Osteoblast (primary cell): ENCODE data around the gene LHFPL2. TPM values are rescaled to one million over a fixed set of nuclear protein-coding genes. Genes with fewer than 3 reads are reported as not detected.

Experiments used
- DNase-seq: peaks from one replicate; pipeline ENCODE4 v3.0.0; 2011; ENCODE audit warnings: low spot score, mixed read lengths; ENCODE audit not compliant: insufficient read length; ENCODE audit errors: missing footprints
- H2AFZ ChIP-seq: 2 replicates; pipeline ENCODE4 v1.6.0; 2011; ENCODE audit warnings: mild to moderate bottlenecking, low read length
- H3K27ac ChIP-seq: 2 replicates; pipeline ENCODE4 v1.5.1; 2011; ENCODE audit warnings: mild to moderate bottlenecking, low read depth, low read length, moderate library complexity
- H3K27me3 ChIP-seq: 2 replicates; pipeline ENCODE4 v1.6.0; 2012; ENCODE audit warnings: mild to moderate bottlenecking, control low read depth, inconsistent platforms, low read length, moderate library complexity; ENCODE audit not compliant: insufficient read depth
- H3K36me3 ChIP-seq: 2 replicates; pipeline ENCODE4 v1.5.1; 2011; ENCODE audit warnings: mild to moderate bottlenecking, low read length, control low read depth, moderate library complexity; ENCODE audit not compliant: insufficient read depth
- H3K4me1 ChIP-seq: 2 replicates; pipeline ENCODE4 v1.5.1; 2011; ENCODE audit warnings: mild to moderate bottlenecking, low read length, control low read depth, moderate library complexity; ENCODE audit not compliant: insufficient read depth
- H3K4me2 ChIP-seq: 2 replicates; pipeline ENCODE4 v1.6.0; 2011; ENCODE audit warnings: mild to moderate bottlenecking, low read length; ENCODE audit not compliant: insufficient read depth
- H3K4me3 ChIP-seq: fragments of 200-600 bp; sonication (generic); 3 replicates; pipeline ENCODE4 v1.5.1; 2012; ENCODE audit warnings: mild to moderate bottlenecking, low read length, inconsistent platforms; ENCODE audit not compliant: insufficient read depth
- H3K79me2 ChIP-seq: 2 replicates; pipeline ENCODE4 v1.6.0; 2012; ENCODE audit warnings: mild to moderate bottlenecking, low read length, control low read depth, inconsistent platforms; ENCODE audit not compliant: insufficient read depth
- H3K9me3 ChIP-seq: 2 replicates; pipeline ENCODE4 v1.5.1; 2011; ENCODE audit warnings: low read depth, low read length, control low read depth
- H4K20me1 ChIP-seq: 2 replicates; pipeline ENCODE4 v1.6.0; 2012; ENCODE audit warnings: mild to moderate bottlenecking, low read length, control low read depth; ENCODE audit not compliant: insufficient read depth
- total RNA-seq: library from RNA; depleted of rRNA; stranded (reverse); fragments of >200 nt; gene quantifications from 2 replicates; pipeline ENCODE4 v1.2.3, GENCODE V29; 2012
- TF ChIP-seq, protein P1 (sequence below): IDR thresholded peaks from 2 replicates; pipeline ENCODE4 v1.5.1; 2011; ENCODE audit warnings: mild to moderate bottlenecking, low read depth, low read length, moderate library complexity; ENCODE audit errors: extremely low read depth

LHFPL2 gene
- total RNA-seq, 1 donor = 64.4 TPM

DNA sequence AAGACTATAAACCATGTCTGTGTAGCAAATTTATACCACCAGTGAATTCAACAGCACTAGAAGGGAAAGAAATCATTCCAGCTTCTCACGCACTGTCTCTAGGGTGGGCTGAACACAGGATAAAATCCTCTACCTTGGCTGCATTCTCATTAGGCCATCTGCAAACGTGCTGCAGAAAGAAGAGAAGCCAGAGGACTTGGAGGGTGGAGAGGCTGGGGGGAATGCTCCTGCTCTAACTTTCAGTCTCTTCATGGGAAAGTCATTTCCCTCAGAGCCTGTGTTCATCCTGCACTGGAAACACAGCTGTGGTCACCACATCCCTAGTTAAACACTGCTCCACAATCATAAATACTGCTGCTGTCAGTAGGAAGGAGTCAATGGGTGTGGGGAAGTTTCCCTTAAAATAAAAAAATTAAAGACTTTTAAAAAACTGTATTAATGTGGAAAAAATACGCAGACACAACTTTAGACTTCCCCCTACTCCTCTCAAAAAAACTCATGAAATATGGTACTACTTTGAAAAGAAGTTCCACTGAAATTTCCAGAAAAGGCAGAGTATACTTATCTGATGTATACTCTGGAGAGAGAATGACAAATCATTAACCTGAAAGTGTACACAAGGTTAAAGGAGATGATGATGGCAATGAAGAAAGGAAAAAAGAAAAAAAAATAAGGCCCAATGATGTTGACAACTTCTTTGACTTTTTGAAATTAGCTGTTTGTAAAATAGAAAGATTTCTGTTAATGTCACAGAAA is 46.8 kb downstream of the LHFPL2 start:
- DNase-seq = no peak
- H3K79me2 ChIP-seq = peaks cover 29% of the 10 kb centered on the region
- peak overlapping the region; percentile 84 for H3K27ac ChIP-seq

DNA sequence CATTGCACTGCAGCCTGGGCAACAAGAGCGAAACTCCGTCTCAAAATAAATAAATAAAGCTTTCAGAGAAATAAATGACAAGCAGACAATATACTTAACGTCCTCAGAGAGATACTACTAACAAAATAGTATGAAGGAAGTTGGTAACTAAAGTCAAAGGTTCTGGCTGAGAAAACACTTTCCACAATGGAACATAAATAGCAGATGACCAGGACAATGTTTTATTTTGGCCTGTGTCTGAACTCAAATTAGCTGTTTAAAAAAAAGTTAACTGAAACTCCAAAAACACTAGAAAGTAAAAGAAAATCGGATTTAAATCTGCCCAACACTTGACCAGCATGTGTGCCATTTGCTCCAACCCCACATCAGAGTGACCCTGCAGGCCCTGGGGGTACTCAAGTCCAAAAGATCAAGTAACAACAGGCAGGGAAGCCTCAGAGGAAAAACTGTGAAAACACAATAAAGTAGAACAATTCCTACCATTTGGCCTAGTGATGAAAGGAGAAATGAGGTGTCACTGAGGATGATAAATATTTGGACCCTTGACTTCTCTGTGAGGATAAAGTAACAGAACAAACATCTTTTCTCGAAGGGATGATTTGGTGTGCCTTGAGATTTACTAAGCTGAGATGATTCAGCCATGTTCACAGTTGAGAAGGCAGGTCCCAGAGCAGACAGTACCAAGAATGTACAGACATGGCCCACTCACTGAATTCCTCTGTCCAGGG is 47.7 kb downstream of the LHFPL2 start:
- no peaks in the 10 kb centered on the region for H3K9me3 ChIP-seq
- peaks cover 41% of the 10 kb centered on the region for H3K4me1 ChIP-seq
- no peak for DNase-seq
- H4K20me1 ChIP-seq = no peaks in the 10 kb centered on the region
- no peak overlapping the region for H2AFZ ChIP-seq
- no peaks in the 10 kb centered on the region for H3K27me3 ChIP-seq
- H3K4me3 ChIP-seq = no peak overlapping the region
- TF ChIP-seq, protein P1, sequence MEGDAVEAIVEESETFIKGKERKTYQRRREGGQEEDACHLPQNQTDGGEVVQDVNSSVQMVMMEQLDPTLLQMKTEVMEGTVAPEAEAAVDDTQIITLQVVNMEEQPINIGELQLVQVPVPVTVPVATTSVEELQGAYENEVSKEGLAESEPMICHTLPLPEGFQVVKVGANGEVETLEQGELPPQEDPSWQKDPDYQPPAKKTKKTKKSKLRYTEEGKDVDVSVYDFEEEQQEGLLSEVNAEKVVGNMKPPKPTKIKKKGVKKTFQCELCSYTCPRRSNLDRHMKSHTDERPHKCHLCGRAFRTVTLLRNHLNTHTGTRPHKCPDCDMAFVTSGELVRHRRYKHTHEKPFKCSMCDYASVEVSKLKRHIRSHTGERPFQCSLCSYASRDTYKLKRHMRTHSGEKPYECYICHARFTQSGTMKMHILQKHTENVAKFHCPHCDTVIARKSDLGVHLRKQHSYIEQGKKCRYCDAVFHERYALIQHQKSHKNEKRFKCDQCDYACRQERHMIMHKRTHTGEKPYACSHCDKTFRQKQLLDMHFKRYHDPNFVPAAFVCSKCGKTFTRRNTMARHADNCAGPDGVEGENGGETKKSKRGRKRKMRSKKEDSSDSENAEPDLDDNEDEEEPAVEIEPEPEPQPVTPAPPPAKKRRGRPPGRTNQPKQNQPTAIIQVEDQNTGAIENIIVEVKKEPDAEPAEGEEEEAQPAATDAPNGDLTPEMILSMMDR = no peak
- peak overlapping the region; percentile 1 for H3K4me2 ChIP-seq
- H3K79me2 ChIP-seq = peaks cover 37% of the 10 kb centered on the region
- no peaks in the 10 kb centered on the region for H3K36me3 ChIP-seq
- peak overlapping the region; percentile 84 for H3K27ac ChIP-seq

More for the DNA sequence above, 46.8 kb downstream of the LHFPL2 start:
- Histone ChIP-seq H3K4me1 (peaks cover 42% of the 10 kb centered on the region), H4K20me1 (no peaks in the 10 kb centered on the region), H3K27me3 (no peaks in the 10 kb centered on the region), H3K36me3 (no peaks in the 10 kb centered on the region), H3K9me3 (no peaks in the 10 kb centered on the region), H3K4me3 (no peak overlapping the region), H2AFZ (no peak overlapping the region), H3K4me2 (peak overlapping the region; percentile 6)
- TF ChIP-seq, protein P1 = no peak

DNA sequence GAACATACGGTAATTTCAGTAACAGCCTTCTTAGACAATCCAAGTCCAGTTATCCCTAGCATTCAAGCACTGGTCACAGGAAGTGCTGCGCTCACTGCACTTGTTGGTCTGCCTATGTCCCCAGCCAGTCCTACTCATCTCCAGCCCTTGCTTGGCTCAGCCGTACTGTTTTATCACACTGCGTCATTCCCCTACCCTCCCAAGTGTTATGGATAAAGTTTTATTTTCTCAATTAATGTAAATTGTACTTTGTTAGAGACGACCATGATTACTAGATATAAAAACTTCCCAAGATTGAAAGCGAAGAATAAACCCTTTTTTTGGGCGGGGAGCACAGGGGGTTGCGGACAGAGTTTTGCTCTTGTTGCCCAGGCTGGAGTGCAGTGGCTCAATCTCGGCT is 49.6 kb downstream of the LHFPL2 start:
- Histone ChIP-seq H3K9me3 (no peaks in the 10 kb centered on the region), H3K4me1 (peaks cover 57% of the 10 kb centered on the region), H3K27me3 (no peaks in the 10 kb centered on the region), H3K4me2 (no peak overlapping the region), H3K79me2 (peaks cover 38% of the 10 kb centered on the region), H2AFZ (no peak overlapping the region), H4K20me1 (no peaks in the 10 kb centered on the region), H3K36me3 (no peaks in the 10 kb centered on the region), H3K27ac (peak overlapping the region; percentile 99), H3K4me3 (no peak overlapping the region)
- TF ChIP-seq, protein P1 = no peak
- no peak for DNase-seq

DNA sequence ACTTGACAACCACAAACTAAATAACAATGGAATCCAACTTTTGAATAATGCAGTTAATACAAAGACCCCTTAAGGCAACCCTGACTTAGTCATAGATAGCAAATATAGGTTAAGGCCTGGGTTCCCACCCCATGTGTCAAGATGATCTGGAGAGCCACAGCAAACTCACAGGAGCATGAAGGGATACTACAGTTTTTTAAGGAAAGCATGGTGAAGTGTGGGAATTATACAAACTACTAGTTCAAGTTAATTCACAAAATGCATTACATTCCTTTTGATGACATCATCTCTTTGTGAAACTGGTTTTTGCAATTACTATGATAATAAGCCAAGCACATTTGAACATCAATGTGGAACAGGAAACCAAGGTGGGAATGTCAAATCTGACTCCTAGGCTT is 50.6 kb downstream of the LHFPL2 start:
- Histone ChIP-seq H3K27me3 (no peaks in the 10 kb centered on the region), H3K4me3 (no peak overlapping the region), H2AFZ (no peak overlapping the region), H3K9me3 (no peaks in the 10 kb centered on the region), H3K4me2 (peak overlapping the region; percentile 33), H3K4me1 (peaks cover 67% of the 10 kb centered on the region), H3K27ac (peak overlapping the region; percentile 99), H4K20me1 (no peaks in the 10 kb centered on the region), H3K36me3 (no peaks in the 10 kb centered on the region), H3K79me2 (peaks cover 44% of the 10 kb centered on the region)
- TF ChIP-seq, protein P1 = no peak
- no peak for DNase-seq
